IMR-90 (cell line): ENCODE data around the gene ROGDI. TPM values are rescaled to one million over a fixed set of nuclear protein-coding genes. Genes with fewer than 3 reads are reported as not detected.

Experiments used
- ATAC-seq: fragments of 200-7000 bp; cut with Tn5 transposase; 2 replicates; pipeline ENCODE4 v1.9.1; 2020; ENCODE audit warnings: low read depth, mild to moderate bottlenecking, moderate library complexity
- BruUV-seq: library from RNA; stranded (reverse); fragments of 400-500 nt; replicated peaks from 2 replicates; lab custom pipeline; 2021; lab: Mats Ljungman, UMichigan
- CTCF ChIA-PET: fragments of 300-600 bp; formaldehyde crosslinking; extraction: SDS; loops from one replicate; lab custom pipeline; 2021; ENCODE audit warnings: antibody characterized with exemption; lab: Yijun Ruan, JAX
- POLR2A ChIA-PET: fragments of 300-600 bp; sonication (Branson Sonifier 250); formaldehyde crosslinking; loops from one replicate; lab custom pipeline; 2022; ENCODE audit warnings: antibody characterized with exemption; ENCODE audit not compliant: unreplicated experiment; lab: Charles Lee
- DNase-seq: peaks from one replicate; pipeline ENCODE4 v3.0.0; 2013
- H2AFZ ChIP-seq: replicated peaks from 2 replicates; pipeline ENCODE3; 2013; ENCODE audit warnings: low read length, mild to moderate bottlenecking; ENCODE audit not compliant: poor library complexity
- H2AK5ac ChIP-seq: 2 replicates; pipeline ENCODE4 v1.6.1; 2013; ENCODE audit warnings: low read depth, low read length, inconsistent platforms
- H2AK9ac ChIP-seq: replicated peaks from 2 replicates; pipeline ENCODE3; 2013; ENCODE audit warnings: mild to moderate bottlenecking, low read depth, low read length, moderate library complexity; ENCODE audit not compliant: poor library complexity
- H2BK120ac ChIP-seq: 2 replicates; pipeline ENCODE4 v1.6.1; 2013; ENCODE audit warnings: low read depth, low read length, inconsistent platforms
- H2BK15ac ChIP-seq: 3 replicates; pipeline ENCODE4 v1.6.1; 2013; ENCODE audit warnings: low read depth, low read length, inconsistent platforms
- H2BK20ac ChIP-seq: 2 replicates; pipeline ENCODE4 v1.6.1; 2013; ENCODE audit warnings: low read depth, mild to moderate bottlenecking, inconsistent platforms, low read length, moderate library complexity
- H2BK5ac ChIP-seq: 2 replicates; pipeline ENCODE4 v1.6.1; 2013; ENCODE audit warnings: mild to moderate bottlenecking, low read depth, low read length, inconsistent platforms; ENCODE audit not compliant: poor library complexity, severe bottlenecking
- H3K14ac ChIP-seq: replicated peaks from 2 replicates; pipeline ENCODE4 v1.6.1; 2013; ENCODE audit warnings: low read depth, low read length, inconsistent platforms
- H3K18ac ChIP-seq: 2 replicates; pipeline ENCODE4 v1.6.1; 2013; ENCODE audit warnings: low read depth, low read length, control low read depth
- H3K23ac ChIP-seq: 2 replicates; pipeline ENCODE4 v1.6.1; 2013; ENCODE audit warnings: low read depth, low read length, inconsistent platforms
- H3K27ac ChIP-seq: 2 replicates; pipeline ENCODE4 v1.5.1; 2013; ENCODE audit warnings: mild to moderate bottlenecking, control low read depth, low read length; ENCODE audit not compliant: insufficient read depth
- H3K27me3 ChIP-seq: 2 replicates; pipeline ENCODE4 v1.6.1; 2013; ENCODE audit warnings: low read length; ENCODE audit not compliant: control insufficient read depth, insufficient read depth
- H3K36me3 ChIP-seq: 2 replicates; pipeline ENCODE4 v1.6.1; 2013; ENCODE audit warnings: low read length, mixed read lengths; ENCODE audit not compliant: control insufficient read depth, insufficient read depth
- H3K4ac ChIP-seq: 2 replicates; pipeline ENCODE4 v1.6.1; 2013; ENCODE audit warnings: low read depth, low read length, inconsistent platforms
- H3K4me1 ChIP-seq: 2 replicates; pipeline ENCODE4 v1.6.1; 2013; ENCODE audit warnings: low read length, mixed read lengths; ENCODE audit not compliant: control insufficient read depth, insufficient read depth
- H3K4me2 ChIP-seq: 2 replicates; pipeline ENCODE4 v1.6.1; 2013; ENCODE audit warnings: low read depth, mild to moderate bottlenecking, control low read depth, low read length, moderate library complexity
- H3K4me3 ChIP-seq: 2 replicates; pipeline ENCODE4 v1.5.1; 2013; ENCODE audit warnings: low read depth, mild to moderate bottlenecking, control low read depth, low read length, moderate library complexity; ENCODE audit not compliant: insufficient read depth
- H3K56ac ChIP-seq: 2 replicates; pipeline ENCODE4 v1.6.1; 2013; ENCODE audit warnings: low read length, inconsistent platforms; ENCODE audit not compliant: insufficient read depth; ENCODE audit errors: extremely low read depth
- H3K79me1 ChIP-seq, 2 experiments: 2 replicates each; pipeline ENCODE4 v1.6.1; 2013; ENCODE audit warnings: low read length in 2 of 2, inconsistent platforms in 1 of 2, low read depth in 1 of 2
- H3K9ac ChIP-seq: 2 replicates; pipeline ENCODE4 v1.6.1; 2013; ENCODE audit warnings: low read depth, low read length, control low read depth
- H3K9me1 ChIP-seq: 2 replicates; pipeline ENCODE4 v1.6.1; 2013; ENCODE audit warnings: low read length, inconsistent platforms; ENCODE audit not compliant: insufficient read depth
- H3K9me3 ChIP-seq: 2 replicates; pipeline ENCODE4 v1.6.1; 2013; ENCODE audit warnings: low read length; ENCODE audit not compliant: control insufficient read depth, insufficient read depth
- H4K20me1 ChIP-seq: 2 replicates; pipeline ENCODE4 v1.6.1; 2013; ENCODE audit warnings: low read length, inconsistent platforms; ENCODE audit not compliant: insufficient read depth
- H4K5ac ChIP-seq: 2 replicates; pipeline ENCODE4 v1.6.1; 2013; ENCODE audit warnings: mild to moderate bottlenecking, low read depth, low read length, control low read depth
- H4K8ac ChIP-seq, 2 experiments: 2 replicates each; pipeline ENCODE4 v1.6.1; 2013; ENCODE audit warnings: low read depth in 2 of 2, low read length in 2 of 2, control low read depth in 1 of 2, inconsistent platforms in 1 of 2
- H4K91ac ChIP-seq: 2 replicates; pipeline ENCODE4 v1.6.1; 2013; ENCODE audit warnings: low read depth, low read length, inconsistent platforms; ENCODE audit not compliant: insufficient read depth
- CEBPB ChIP-seq: IDR thresholded peaks from 2 replicates; pipeline ENCODE4 v1.6.1; 2012; ENCODE audit warnings: low read depth, low read length, improper control_type of control experiment
- MAZ ChIP-seq: IDR thresholded peaks from 2 replicates; pipeline ENCODE4 v1.6.1; 2012; ENCODE audit warnings: low read depth, mild to moderate bottlenecking, low read length, improper control_type of control experiment, moderate library complexity, borderline replicate concordance
- MXI1 ChIP-seq: IDR thresholded peaks from 2 replicates; pipeline ENCODE4 v1.6.1; 2012; ENCODE audit warnings: low read depth, mild to moderate bottlenecking, low read length, moderate library complexity, borderline replicate concordance
- POLR2A ChIP-seq: IDR thresholded peaks from 2 replicates; pipeline ENCODE4 v1.6.1; 2012; ENCODE audit warnings: mild to moderate bottlenecking, low read depth, low read length
- RFX5 ChIP-seq: IDR thresholded peaks from 2 replicates; pipeline ENCODE4 v1.8.0; 2012; ENCODE audit warnings: low read depth, mild to moderate bottlenecking, low read length, moderate library complexity
- SMC3 ChIP-seq: fragments of 150-350 bp; IDR thresholded peaks from 2 replicates; pipeline ENCODE4 v1.6.1; 2016; ENCODE audit warnings: low read depth, mild to moderate bottlenecking, antibody characterized with exemption, low read length, moderate library complexity
- USF2 ChIP-seq: fragments of 150-350 bp; IDR thresholded peaks from 2 replicates; pipeline ENCODE4 v1.6.1; 2017; ENCODE audit warnings: mild to moderate bottlenecking, antibody characterized with exemption, low read length, low read depth
- WGBS, 2 experiments: methylation state at CpG; one replicate each; pipeline versions ENCODE4 v1.1.5 to v1.1.7; 2013; ENCODE audit warnings: missing lambda C conversion rate in 2 of 2; ENCODE audit not compliant: insufficient read length in 1 of 2; ENCODE audit errors: extremely low coverage in 2 of 2; 5-methylcytosine and 5-hydroxymethylcytosine counted together
- dilution Hi-C: fragments of 300-500 bp; cut with HindIII; formaldehyde crosslinking; loops from one replicate; pipeline ENCODE4 v1.14.3; 2018; ENCODE audit warnings: low sequenced_read_pairs; ENCODE audit not compliant: unreplicated experiment
- in situ Hi-C: fragments of 300-500 bp; cut with MboI; formaldehyde crosslinking; loops from 3 replicates; pipeline ENCODE4 v1.14.3; 2019; ENCODE audit warnings: low sequenced_read_pairs, inconsistent platforms, mixed read lengths
- intact Hi-C: fragments of 100-400 bp; cut with micrococcal nuclease; formaldehyde crosslinking; loops from 2 replicates; pipeline ENCODE4 v1.10.0; 2022
- polyA plus RNA-seq, 3 experiments: library from polyadenylated mRNA; depleted of rRNA; stranded (reverse); fragments of >200 nt; gene quantifications; 2 replicates each; pipeline ENCODE4 v1.2.3, GENCODE V29; 2012; ENCODE audit warnings: low replicate concordance in 1 of 3
- total RNA-seq: library from RNA; depleted of rRNA; stranded (reverse); fragments of >200 nt; gene quantifications from 2 replicates; pipeline ENCODE4 v1.2.3, GENCODE V29; 2012

ROGDI gene
- total and polyA plus RNA-seq, 2 of the 4 experiments (the other 2 are of a cell fraction): 13.6 to 27.1 TPM

DNA sequence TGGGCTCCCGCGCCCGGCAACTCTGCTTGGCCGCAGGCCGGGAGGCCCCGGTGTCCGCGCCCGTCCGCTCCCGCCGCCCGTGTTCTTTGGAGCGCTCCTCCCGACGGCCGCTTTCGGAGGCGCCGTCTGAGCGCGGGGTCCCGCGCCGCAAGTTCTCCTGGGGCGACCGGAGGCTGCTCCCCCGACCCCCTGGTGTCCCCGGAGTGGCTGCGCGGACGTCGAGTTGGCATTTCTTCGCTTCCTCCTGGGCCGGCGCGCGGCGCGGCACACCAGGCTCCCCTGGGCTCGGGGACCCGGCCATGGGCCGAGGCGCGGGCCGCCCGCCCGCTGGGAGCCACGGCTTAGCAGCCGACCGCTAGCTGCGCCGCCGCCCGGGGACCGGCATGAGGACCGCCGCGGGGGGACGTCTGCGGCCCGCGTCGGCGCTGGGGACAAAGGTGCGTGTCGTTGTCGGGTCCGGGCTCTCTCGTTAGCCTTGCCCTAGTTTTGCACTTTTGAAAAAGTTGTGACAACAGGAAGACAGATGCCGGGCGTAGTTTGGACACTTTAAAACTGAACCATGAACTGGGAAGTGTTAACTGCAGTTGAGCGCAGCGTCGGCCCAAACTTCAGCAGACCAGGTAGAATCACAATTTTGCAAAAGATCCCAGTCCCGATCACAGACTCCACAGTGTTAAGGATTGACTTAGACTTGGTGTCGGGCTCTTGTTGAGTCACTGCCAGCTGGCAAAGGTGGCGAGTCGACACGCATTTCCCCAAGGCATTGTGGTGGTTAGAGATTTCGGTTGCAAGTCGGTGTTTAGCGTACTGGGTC, 45.5 kb upstream of the ROGDI start:
- 1% methylated on average over 33 of the region's 83 CpGs; no CpG with 5 or more reads in 1 of the 2 experiments for whole genome bisulfite sequencing, 2 experiments
- ATAC-seq: no peak; the same call in none of the 2 replicates
- peak overlapping the region in 1 of 2 experiments; percentile 6; a peak in 1 of 4 replicates for H4K8ac ChIP-seq
- peak overlapping the region; percentile 93 for H2AK9ac ChIP-seq
- peaks cover 56% of the 10 kb centered on the region for H4K20me1 ChIP-seq
- peak overlapping the region; percentile 49 for H3K14ac ChIP-seq
- H3K9me3 ChIP-seq: no peaks in the 10 kb centered on the region
- peak overlapping the region; percentile 32 for H2BK5ac ChIP-seq
- H3K56ac ChIP-seq: 0 out of 2 replicates have a peak overlapping the region, but pooled peaks have one; percentile 7
- TF ChIP-seq SMC3 (no peak), POLR2A (no peak), CEBPB (no peak), MAZ (no peak), RFX5 (no peak), USF2 (no peak), MXI1 (peak; percentile 60; the same call in 1 of the 2 replicates)
- no peak overlapping the region for H3K18ac ChIP-seq
- H3K9me1 ChIP-seq: peaks cover 3% of the 10 kb centered on the region; the same call in 1 of the 2 replicates
- DNase-seq: peak; percentile 64
- dilution Hi-C loops (no loop called here), intact Hi-C loops (loop anchor here (1.0 to 5.0 kb wide), 3 partner anchors 95 to 184 kb away; partner anchors contain the start of gene NAGPA), in situ Hi-C loops (no loop called here)
- ChIA-PET POLR2A (no interaction called here), CTCF (no interaction called here)
- H2BK20ac ChIP-seq: no peak overlapping the region
- H3K27ac ChIP-seq: peak overlapping the region; percentile 49
- BruUV-seq: no TSS peak
- peaks cover 11% of the 10 kb centered on the region for H3K4me1 ChIP-seq
- no peak overlapping the region for H2BK120ac ChIP-seq
- H2AK5ac ChIP-seq: no peak overlapping the region
- H3K23ac ChIP-seq: peak overlapping the region; percentile 32
- peak overlapping the region; percentile 94 for H3K4me2 ChIP-seq
- H3K79me1 ChIP-seq: peaks cover 15 to 50% of the 10 kb centered on the region in 2 experiments
- peak overlapping the region; percentile 88 for H3K4me3 ChIP-seq
- peak overlapping the region; percentile 72 for H3K9ac ChIP-seq
- H3K27me3 ChIP-seq: no peaks in the 10 kb centered on the region
- H3K36me3 ChIP-seq: peaks cover 11% of the 10 kb centered on the region
- no peak overlapping the region for H4K5ac ChIP-seq
- peak overlapping the region; percentile 95 for H2AFZ ChIP-seq
- H2BK15ac ChIP-seq: no peak overlapping the region
- H3K4ac ChIP-seq: peak overlapping the region; percentile 3; the same call in 1 of the 2 replicates
- no peak overlapping the region for H4K91ac ChIP-seq
